Gastrocnemius medialis (tissue), 4 donors: ENCODE results near the gene VEZF1. TPM values are rescaled to one million over a fixed set of nuclear protein-coding genes. Genes with fewer than 3 reads are reported as not detected.
A peak's percentile ranks its signal among the peaks of the same experiment; 100 is the strongest.

ENCODE experiments used
- ATAC-seq, 2 donors: fragments of 150-250 bp; one replicate each; pipeline ENCODE4 v1.9.1; 2016
- DNase-seq, 2 donors: peaks; one replicate each; pipeline ENCODE4 v3.0.0-alpha.2; 2019
- H3K27ac ChIP-seq, 4 donors: fragments of 200-600 bp; sonication (generic); 1 replicate in 1 of 4; 2 replicates in 3 of 4; pipeline ENCODE4 v1.5.1; 2016 to 2018; ENCODE audit warnings: mild to moderate bottlenecking in 2 of 4, moderate library complexity in 1 of 4
- H3K27me3 ChIP-seq, 3 donors: fragments of 200-600 bp; sonication (generic) in 2 of 3; 1 replicate in 1 of 3; 2 replicates in 2 of 3; pipeline versions ENCODE4 v1.5.1 to v1.6.0; 2016 to 2019; ENCODE audit warnings: mild to moderate bottlenecking in 1 of 3, moderate library complexity in 1 of 3
- H3K36me3 ChIP-seq, 2 donors: fragments of 200-600 bp; sonication (generic) in 1 of 2; one replicate each; pipeline ENCODE4 v1.5.1; 2017 to 2018
- H3K4me1 ChIP-seq, 2 donors: fragments of 200-600 bp; sonication (generic) in 1 of 2; one replicate each; pipeline ENCODE4 v1.5.1; 2016 to 2017; ENCODE audit warnings: mild to moderate bottlenecking in 2 of 2
- H3K4me3 ChIP-seq, 4 donors: fragments of 200-600 bp; sonication (generic) in 3 of 4; 1 replicate in 1 of 4; 2 replicates in 3 of 4; pipeline ENCODE4 v1.5.1; 2016 to 2019; ENCODE audit warnings: mild to moderate bottlenecking in 2 of 4
- H3K9me3 ChIP-seq, 3 donors: fragments of 200-600 bp; sonication (generic) in 2 of 3; 1 replicate in 1 of 3; 2 replicates in 2 of 3; pipeline ENCODE4 v1.5.1; 2016 to 2019
- POLR2A ChIP-seq, 2 donors: fragments of 450-650 bp; IDR thresholded peaks; one replicate each; pipeline ENCODE4 v1.6.1; 2017; ENCODE audit warnings: antibody characterized with exemption in 2 of 2, mild to moderate bottlenecking in 2 of 2, moderate library complexity in 2 of 2
- in situ Hi-C, 4 donors: fragments of 200-750 bp; cut with MboI; loops; one replicate each; pipeline versions ENCODE4 v1.15.0 to v1.8.0; 2017; ENCODE audit warnings: low sequenced_read_pairs in 4 of 4
- intact Hi-C: fragments of 100-400 bp; cut with DNase I; formaldehyde crosslinking; loops from one replicate; pipeline ENCODE4 v1.15.1; 2023; ENCODE audit warnings: low total_unique reads
- total RNA-seq, 4 donors: library from RNA; depleted of rRNA; stranded (reverse); fragments of >200 nt; gene quantifications; one replicate each; pipeline versions ENCODE4 v1.1.0 to v1.2.3, GENCODE V29; 2016
- TF ChIP-seq, protein P1 (sequence below), 5 experiments: fragments of 450-650 bp in 3 of 5; fragments of 200-600 bp in 2 of 5; sonication (generic) in 2 of 5; IDR thresholded peaks in 4 of 5; conservative IDR thresholded peaks in 1 of 5; 1 replicate in 4 of 5; 2 replicates in 1 of 5; pipeline ENCODE4 v1.5.1; 2016 to 2019; ENCODE audit warnings: antibody characterized with exemption in 5 of 5, mild to moderate bottlenecking in 3 of 5, moderate library complexity in 3 of 5

Gene VEZF1
- total RNA-seq, 4 donors from 2014 or later = 99.9 to 137 (median 106) TPM

DNA sequence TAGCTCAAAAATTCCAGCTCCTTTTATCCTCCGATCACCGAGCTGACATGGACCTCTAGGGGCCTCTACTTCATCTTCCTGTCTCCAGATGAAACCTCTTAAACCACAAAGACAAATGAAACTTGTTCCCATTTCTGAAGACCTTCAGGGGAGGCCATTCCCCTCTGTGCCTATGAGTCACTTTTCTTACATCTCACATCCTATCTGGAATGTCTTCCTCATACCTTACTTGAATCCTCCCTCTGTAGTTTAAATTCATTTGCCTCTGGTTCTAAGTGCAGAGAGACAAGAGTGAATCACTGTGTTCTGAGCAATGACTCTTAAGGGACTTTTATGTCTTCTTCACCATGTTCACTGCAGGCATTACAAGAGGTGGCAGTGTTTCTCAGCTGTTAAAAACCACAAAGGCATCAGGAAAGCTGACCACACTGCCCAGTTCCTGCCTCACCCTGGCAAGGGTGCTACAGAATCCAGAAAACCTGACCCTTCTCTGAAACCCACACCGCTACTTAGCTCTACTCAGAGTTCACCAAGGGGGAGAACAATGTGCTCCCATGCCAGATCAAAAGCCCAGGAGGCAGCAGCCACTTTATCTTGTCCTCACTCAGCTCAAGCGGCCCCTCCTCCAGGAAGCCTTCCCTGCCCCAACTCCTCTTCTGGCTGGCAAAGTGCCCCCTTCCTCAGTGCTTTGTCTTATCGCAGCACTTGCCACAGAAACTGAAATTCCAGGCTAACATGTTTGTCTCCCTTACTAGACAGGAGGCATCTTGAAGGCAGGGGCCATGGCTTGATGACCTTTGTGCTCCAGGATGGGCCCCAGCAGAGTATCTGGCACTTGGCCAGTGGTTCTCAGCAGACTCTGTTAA, 39.3 kb downstream of the VEZF1 start:
- in situ Hi-C loops = no loop called here
- TF ChIP-seq, protein P1, sequence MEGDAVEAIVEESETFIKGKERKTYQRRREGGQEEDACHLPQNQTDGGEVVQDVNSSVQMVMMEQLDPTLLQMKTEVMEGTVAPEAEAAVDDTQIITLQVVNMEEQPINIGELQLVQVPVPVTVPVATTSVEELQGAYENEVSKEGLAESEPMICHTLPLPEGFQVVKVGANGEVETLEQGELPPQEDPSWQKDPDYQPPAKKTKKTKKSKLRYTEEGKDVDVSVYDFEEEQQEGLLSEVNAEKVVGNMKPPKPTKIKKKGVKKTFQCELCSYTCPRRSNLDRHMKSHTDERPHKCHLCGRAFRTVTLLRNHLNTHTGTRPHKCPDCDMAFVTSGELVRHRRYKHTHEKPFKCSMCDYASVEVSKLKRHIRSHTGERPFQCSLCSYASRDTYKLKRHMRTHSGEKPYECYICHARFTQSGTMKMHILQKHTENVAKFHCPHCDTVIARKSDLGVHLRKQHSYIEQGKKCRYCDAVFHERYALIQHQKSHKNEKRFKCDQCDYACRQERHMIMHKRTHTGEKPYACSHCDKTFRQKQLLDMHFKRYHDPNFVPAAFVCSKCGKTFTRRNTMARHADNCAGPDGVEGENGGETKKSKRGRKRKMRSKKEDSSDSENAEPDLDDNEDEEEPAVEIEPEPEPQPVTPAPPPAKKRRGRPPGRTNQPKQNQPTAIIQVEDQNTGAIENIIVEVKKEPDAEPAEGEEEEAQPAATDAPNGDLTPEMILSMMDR (IDR thresholded peaks at IDR 0.05 in 4 of 5, conservative IDR thresholded peaks at IDR 0.05 in 1 of 5) = no peak
- peak; percentile 36 to 50 for TF ChIP-seq POLR2A (IDR thresholded peaks at IDR 0.05)
- intact Hi-C loops = loop anchor here (2.0 kb wide), 1 partner anchor 58 kb away; no protein-coding TSS in a partner anchor
- Histone ChIP-seq H3K36me3 (no peaks in the 10 kb centered on the region), H3K9me3 (no peaks in the 10 kb centered on the region), H3K27me3 (no peaks in the 10 kb centered on the region), H3K4me3 (peak overlapping the region in 1 of 4 donors; percentile 6), H3K4me1 (peaks cover 91 to 95% of the 10 kb centered on the region in 2 donors), H3K27ac (peak overlapping the region; percentile 82 to 99 (median 98))
- ATAC-seq (peak; percentile 71 to 81), DNase-seq (peak; percentile 73 to 85)

DNA sequence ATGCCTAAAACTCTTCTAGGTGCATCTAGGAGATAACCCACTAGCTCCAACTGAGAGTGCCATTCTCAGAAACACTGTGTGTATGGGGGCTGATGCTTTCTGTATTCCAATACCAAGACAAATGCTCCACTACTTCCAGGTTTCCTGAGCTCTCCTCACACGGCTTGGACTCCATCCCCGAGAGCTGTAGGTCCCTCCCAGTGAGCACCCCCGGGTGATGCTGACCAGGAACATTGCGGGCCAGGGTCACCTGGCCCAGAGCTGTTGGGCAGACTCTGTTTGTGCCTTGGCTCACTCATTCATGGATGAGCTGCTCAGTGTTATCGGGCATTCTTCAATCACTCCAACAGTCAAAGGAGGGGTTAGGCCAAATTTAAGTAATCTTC, 39.9 kb downstream of the VEZF1 start:
- TF ChIP-seq, protein P1 (IDR thresholded peaks at IDR 0.05 in 4 of 5, conservative IDR thresholded peaks at IDR 0.05 in 1 of 5) = no peak
- TF ChIP-seq POLR2A (IDR thresholded peaks at IDR 0.05) = no peak
- no peak for ATAC-seq
- DNase-seq = no peak
- Histone ChIP-seq H3K4me1 (peaks cover 91 to 95% of the 10 kb centered on the region in 2 donors), H3K36me3 (no peaks in the 10 kb centered on the region), H3K9me3 (no peaks in the 10 kb centered on the region), H3K27me3 (no peaks in the 10 kb centered on the region), H3K27ac (peak overlapping the region; percentile 82 to 99 (median 98)), H3K4me3 (peak overlapping the region in 1 of 4 donors; percentile 6)
- in situ Hi-C loops = no loop called here
- intact Hi-C loops = loop anchor here (2.0 kb wide), 1 partner anchor 57 kb away; no protein-coding TSS in a partner anchor

DNA sequence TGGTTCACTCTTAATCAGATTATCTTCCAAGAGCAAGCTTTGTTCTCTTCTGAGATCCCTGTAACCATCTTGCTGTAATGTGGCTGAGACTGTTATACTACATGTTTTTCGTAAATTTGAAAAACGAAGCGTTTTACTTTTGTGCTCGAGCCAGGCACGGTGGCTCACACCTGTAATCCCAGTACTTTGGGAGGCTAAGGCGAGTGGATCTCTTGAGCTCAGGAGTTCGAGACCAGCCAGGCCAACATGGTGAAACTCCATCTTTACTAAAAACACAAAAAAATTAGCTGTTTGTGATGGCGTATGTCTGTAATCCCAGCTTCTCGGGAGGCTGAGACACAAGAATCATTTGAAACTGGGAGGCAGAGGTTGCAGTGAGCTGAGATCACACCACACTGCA, 40.7 kb downstream of the VEZF1 start:
- Histone ChIP-seq H3K27me3 (no peaks in the 10 kb centered on the region), H3K4me3 (peak overlapping the region; percentile 46 to 58 (median 46)), H3K4me1 (peaks cover 89 to 92% of the 10 kb centered on the region in 2 donors), H3K36me3 (no peaks in the 10 kb centered on the region), H3K9me3 (no peaks in the 10 kb centered on the region), H3K27ac (peak overlapping the region; percentile 82 to 99 (median 98))
- in situ Hi-C loops (no loop called here), intact Hi-C loops (no loop called here)
- no peak for DNase-seq
- TF ChIP-seq, protein P1 (IDR thresholded peaks at IDR 0.05 in 4 of 5, conservative IDR thresholded peaks at IDR 0.05 in 1 of 5) = no peak
- no peak for TF ChIP-seq POLR2A (IDR thresholded peaks at IDR 0.05)
- no peak for ATAC-seq

DNA sequence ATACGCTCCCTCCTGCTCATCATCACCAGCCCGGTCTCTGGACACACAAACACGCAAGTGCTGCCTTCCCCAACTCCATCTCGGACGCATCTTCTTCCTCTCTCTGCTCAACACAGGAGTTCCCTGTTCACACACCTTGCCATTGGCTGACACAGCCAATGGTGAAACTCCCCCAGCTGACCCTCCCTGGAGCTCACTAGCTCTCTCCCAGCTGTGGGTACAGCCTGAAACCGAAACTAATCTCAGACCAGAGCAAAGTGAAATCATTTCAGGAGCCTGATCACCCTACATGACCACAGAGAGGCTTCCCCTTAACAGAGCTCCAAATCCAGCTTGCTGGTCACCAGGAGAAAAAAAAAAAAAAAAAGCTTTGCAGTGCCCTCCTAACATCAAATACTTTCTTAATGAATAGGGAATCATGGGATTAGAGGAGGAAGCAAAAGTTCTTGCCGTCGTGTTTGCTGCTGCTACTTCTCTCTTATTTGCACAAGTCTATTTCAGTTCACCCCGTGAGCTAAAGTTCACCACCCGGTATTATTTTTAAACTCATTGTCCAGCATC, 41.2 kb downstream of the VEZF1 start:
- Histone ChIP-seq H3K27me3 (no peaks in the 10 kb centered on the region), H3K9me3 (no peaks in the 10 kb centered on the region), H3K27ac (peak overlapping the region; percentile 82 to 99 (median 98)), H3K4me3 (peak overlapping the region; percentile 46 to 58 (median 46)), H3K4me1 (peaks cover 89 to 94% of the 10 kb centered on the region in 2 donors), H3K36me3 (no peaks in the 10 kb centered on the region)
- peak; percentile 20 to 55 for ATAC-seq
- intact Hi-C loops = no loop called here
- in situ Hi-C loops = no loop called here
- peak in 1 of 2 donors; percentile 23 for TF ChIP-seq POLR2A (IDR thresholded peaks at IDR 0.05)
- TF ChIP-seq, protein P1 (IDR thresholded peaks at IDR 0.05 in 4 of 5, conservative IDR thresholded peaks at IDR 0.05 in 1 of 5) = no peak
- DNase-seq = peak in 1 of 2 donors; percentile 70
